ENCODE data around the gene REG4. TPM values are rescaled to one million over a fixed set of nuclear protein-coding genes. Genes with fewer than 3 reads are reported as not detected.

Gene REG4
- total and polyA plus RNA-seq, 4 donors: 0.08 to 0.19 (median 0.15) TPM; not detected in 1

DNA sequence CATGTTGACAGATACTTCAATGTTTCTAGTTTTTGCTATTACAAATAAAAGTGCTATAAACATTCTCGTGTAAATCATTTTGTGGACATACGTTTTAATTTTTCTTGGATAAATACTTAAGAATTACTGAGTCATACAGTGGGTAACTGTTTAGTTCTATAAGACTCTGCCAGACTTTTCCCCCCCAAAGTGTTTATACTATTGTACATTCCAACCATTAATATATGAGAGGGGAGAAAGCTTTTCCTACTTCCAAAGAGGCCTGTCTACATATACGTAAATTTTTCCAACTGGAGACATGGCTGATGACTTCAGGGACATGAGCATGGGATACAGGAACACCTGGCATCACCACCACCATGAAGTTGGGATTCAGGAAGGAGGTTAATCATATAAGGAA, 17.0 kb upstream of the REG4 start (continued):
- TF ChIP-seq, protein P1, sequence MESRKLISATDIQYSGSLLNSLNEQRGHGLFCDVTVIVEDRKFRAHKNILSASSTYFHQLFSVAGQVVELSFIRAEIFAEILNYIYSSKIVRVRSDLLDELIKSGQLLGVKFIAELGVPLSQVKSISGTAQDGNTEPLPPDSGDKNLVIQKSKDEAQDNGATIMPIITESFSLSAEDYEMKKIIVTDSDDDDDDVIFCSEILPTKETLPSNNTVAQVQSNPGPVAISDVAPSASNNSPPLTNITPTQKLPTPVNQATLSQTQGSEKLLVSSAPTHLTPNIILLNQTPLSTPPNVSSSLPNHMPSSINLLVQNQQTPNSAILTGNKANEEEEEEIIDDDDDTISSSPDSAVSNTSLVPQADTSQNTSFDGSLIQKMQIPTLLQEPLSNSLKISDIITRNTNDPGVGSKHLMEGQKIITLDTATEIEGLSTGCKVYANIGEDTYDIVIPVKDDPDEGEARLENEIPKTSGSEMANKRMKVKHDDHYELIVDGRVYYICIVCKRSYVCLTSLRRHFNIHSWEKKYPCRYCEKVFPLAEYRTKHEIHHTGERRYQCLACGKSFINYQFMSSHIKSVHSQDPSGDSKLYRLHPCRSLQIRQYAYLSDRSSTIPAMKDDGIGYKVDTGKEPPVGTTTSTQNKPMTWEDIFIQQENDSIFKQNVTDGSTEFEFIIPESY (IDR thresholded peaks at IDR 0.05): no peak
- TF ChIP-seq NR2F2 (IDR thresholded peaks at IDR 0.05) (no peak), YY1 (IDR thresholded peaks at IDR 0.05) (no peak), RXRA (IDR thresholded peaks at IDR 0.05) (no peak), FOXA1 (IDR thresholded peaks at IDR 0.05) (no peak), EGR1 (IDR thresholded peaks at IDR 0.05; ENCODE audit: low read depth in 2 of 2) (no peak), SP1 (IDR thresholded peaks at IDR 0.05) (no peak), FOXA2 (IDR thresholded peaks at IDR 0.05) (no peak), GABPA (IDR thresholded peaks at IDR 0.05 in 1 of 2, conservative IDR thresholded peaks at IDR 0.05 in 1 of 2) (no peak)

DNA sequence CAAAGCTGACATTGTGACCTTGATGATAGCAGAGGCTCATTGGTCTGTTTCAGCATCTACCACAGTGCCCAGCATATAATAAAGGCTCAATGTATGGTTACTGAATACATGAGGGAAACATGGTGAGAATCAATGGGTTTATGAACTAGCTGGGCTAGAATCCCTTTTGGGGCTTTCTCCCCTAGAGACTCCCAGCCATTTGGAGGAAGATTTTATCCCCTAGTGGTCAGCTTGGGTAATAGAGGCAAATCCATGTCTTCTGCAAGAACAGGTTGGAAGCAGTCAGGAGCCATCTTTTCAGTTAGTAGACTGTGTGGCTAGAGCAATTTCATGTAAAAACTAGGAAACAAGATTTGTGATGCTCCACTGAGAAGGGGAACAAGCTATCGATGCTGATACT, 15.8 kb upstream of the REG4 start:
- Histone ChIP-seq H3K27me3 (ENCODE audit: control insufficient read depth in 4 of 4, insufficient read depth in 4 of 4, low read length in 3 of 4) (no peaks in the 10 kb centered on the region), H3K9me3 (ENCODE audit: control insufficient read depth in 4 of 4, low read length in 3 of 4) (no peaks in the 10 kb centered on the region), H3K4me1 (ENCODE audit: control insufficient read depth in 4 of 4, insufficient read depth in 4 of 4, low read length in 3 of 4) (no peaks in the 10 kb centered on the region), H3K27ac (ENCODE audit: low read depth in 1 of 2, low read length in 2 of 2) (no peak overlapping the region), H3K36me3 (ENCODE audit: control insufficient read depth in 4 of 4, insufficient read depth in 3 of 4, low read depth in 1 of 4, low read length in 3 of 4) (no peaks in the 10 kb centered on the region), H3K4me3 (ENCODE audit: low read depth in 1 of 3, low read length in 3 of 3) (no peak overlapping the region), H3K9ac (ENCODE audit: low read depth in 1 of 2, low read length in 2 of 2) (no peak overlapping the region)
- DNase-seq (ENCODE audit: low spot score): no peak
- WGBS: 85% methylated on average over 1 of the region's 1 CpG
- TF ChIP-seq, protein P2, sequence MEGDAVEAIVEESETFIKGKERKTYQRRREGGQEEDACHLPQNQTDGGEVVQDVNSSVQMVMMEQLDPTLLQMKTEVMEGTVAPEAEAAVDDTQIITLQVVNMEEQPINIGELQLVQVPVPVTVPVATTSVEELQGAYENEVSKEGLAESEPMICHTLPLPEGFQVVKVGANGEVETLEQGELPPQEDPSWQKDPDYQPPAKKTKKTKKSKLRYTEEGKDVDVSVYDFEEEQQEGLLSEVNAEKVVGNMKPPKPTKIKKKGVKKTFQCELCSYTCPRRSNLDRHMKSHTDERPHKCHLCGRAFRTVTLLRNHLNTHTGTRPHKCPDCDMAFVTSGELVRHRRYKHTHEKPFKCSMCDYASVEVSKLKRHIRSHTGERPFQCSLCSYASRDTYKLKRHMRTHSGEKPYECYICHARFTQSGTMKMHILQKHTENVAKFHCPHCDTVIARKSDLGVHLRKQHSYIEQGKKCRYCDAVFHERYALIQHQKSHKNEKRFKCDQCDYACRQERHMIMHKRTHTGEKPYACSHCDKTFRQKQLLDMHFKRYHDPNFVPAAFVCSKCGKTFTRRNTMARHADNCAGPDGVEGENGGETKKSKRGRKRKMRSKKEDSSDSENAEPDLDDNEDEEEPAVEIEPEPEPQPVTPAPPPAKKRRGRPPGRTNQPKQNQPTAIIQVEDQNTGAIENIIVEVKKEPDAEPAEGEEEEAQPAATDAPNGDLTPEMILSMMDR (IDR thresholded peaks at IDR 0.05; ENCODE audit: low read depth, low read length, missing input control): no peak
- TF ChIP-seq, protein P3, sequence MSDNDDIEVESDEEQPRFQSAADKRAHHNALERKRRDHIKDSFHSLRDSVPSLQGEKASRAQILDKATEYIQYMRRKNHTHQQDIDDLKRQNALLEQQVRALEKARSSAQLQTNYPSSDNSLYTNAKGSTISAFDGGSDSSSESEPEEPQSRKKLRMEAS (IDR thresholded peaks at IDR 0.05): no peak
- TF ChIP-seq, protein P1 (IDR thresholded peaks at IDR 0.05): no peak
- no peak for TF ChIP-seq TAF1 (conservative IDR thresholded peaks at IDR 0.05)
- TF ChIP-seq GABPA (IDR thresholded peaks at IDR 0.05 in 1 of 2, conservative IDR thresholded peaks at IDR 0.05 in 1 of 2): no peak
- TF ChIP-seq, protein P4, sequence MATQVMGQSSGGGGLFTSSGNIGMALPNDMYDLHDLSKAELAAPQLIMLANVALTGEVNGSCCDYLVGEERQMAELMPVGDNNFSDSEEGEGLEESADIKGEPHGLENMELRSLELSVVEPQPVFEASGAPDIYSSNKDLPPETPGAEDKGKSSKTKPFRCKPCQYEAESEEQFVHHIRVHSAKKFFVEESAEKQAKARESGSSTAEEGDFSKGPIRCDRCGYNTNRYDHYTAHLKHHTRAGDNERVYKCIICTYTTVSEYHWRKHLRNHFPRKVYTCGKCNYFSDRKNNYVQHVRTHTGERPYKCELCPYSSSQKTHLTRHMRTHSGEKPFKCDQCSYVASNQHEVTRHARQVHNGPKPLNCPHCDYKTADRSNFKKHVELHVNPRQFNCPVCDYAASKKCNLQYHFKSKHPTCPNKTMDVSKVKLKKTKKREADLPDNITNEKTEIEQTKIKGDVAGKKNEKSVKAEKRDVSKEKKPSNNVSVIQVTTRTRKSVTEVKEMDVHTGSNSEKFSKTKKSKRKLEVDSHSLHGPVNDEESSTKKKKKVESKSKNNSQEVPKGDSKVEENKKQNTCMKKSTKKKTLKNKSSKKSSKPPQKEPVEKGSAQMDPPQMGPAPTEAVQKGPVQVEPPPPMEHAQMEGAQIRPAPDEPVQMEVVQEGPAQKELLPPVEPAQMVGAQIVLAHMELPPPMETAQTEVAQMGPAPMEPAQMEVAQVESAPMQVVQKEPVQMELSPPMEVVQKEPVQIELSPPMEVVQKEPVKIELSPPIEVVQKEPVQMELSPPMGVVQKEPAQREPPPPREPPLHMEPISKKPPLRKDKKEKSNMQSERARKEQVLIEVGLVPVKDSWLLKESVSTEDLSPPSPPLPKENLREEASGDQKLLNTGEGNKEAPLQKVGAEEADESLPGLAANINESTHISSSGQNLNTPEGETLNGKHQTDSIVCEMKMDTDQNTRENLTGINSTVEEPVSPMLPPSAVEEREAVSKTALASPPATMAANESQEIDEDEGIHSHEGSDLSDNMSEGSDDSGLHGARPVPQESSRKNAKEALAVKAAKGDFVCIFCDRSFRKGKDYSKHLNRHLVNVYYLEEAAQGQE (IDR thresholded peaks at IDR 0.05): no peak
- TF ChIP-seq, protein P5, sequence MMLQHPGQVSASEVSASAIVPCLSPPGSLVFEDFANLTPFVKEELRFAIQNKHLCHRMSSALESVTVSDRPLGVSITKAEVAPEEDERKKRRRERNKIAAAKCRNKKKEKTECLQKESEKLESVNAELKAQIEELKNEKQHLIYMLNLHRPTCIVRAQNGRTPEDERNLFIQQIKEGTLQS (IDR thresholded peaks at IDR 0.05): no peak

Measured in liver (tissue), 9 donors.